Bone marrow (tissue), 2 donors: ENCODE measurements around the gene NLGN3.
A peak's percentile ranks its signal among the peaks of the same experiment; 100 is the strongest.

Experiments
- DNase-seq, 2 donors: peaks; one replicate each; lab custom pipeline; 2025; lab: John Stamatoyannopoulos, UW

Gene NLGN3

GRCh38 chrX:71118032-71118984, 26.3 kb upstream of the NLGN3 start, which contains the start of gene MED12:
MED12 (plus strand) TSS chrX:71118596; CDS start chrX:71118755, 159 bp downstream.
- peak; percentile 58 to 65 for DNase-seq

- no peak for DNase-seq
These were observed 25.6 kb upstream of the NLGN3 start for GRCh38 chrX:71118985-71119535.

GRCh38 chrX:71128166-71128833, 16.3 kb upstream of the NLGN3 start:
- DNase-seq: no peak

- DNase-seq: peak; percentile 14 to 52
These were observed 15.5 kb upstream of the NLGN3 start for GRCh38 chrX:71128915-71129765.

GRCh38 chrX:71131510-71131909, 13.1 kb upstream of the NLGN3 start:
- DNase-seq: no peak

- no peak for DNase-seq
These were observed 4.2 kb upstream of the NLGN3 start for GRCh38 chrX:71140440-71140839.

- DNase-seq: no peak
These were observed 1.1 kb upstream of the NLGN3 start for GRCh38 chrX:71143508-71143907.

GRCh38 chrX:71147496-71148277, 3.0 kb downstream of the NLGN3 start:
- DNase-seq: no peak

GRCh38 chrX:71148278-71148663, 3.6 kb downstream of the NLGN3 start:
- no peak for DNase-seq

GRCh38 chrX:71151366-71151765, 6.7 kb downstream of the NLGN3 start:
- DNase-seq: no peak

- no peak for DNase-seq
These were observed 9.6 kb downstream of the NLGN3 start for GRCh38 chrX:71154196-71154595.

GRCh38 chrX:71154641-71155040, 10.0 kb downstream of the NLGN3 start:
- DNase-seq: no peak

- no peak for DNase-seq
These were observed 14.0 kb downstream of the NLGN3 start for GRCh38 chrX:71158603-71159002.

GRCh38 chrX:71159335-71159734, 14.7 kb downstream of the NLGN3 start:
- no peak for DNase-seq

- DNase-seq: no peak
These were observed 15.8 kb downstream of the NLGN3 start for GRCh38 chrX:71160475-71160874.

GRCh38 chrX:71162981-71163380, 18.3 kb downstream of the NLGN3 start:
- DNase-seq: no peak

GRCh38 chrX:71164071-71164470, 19.4 kb downstream of the NLGN3 start:
- no peak for DNase-seq

GRCh38 chrX:71166461-71166860, 21.8 kb downstream of the NLGN3 start:
- no peak for DNase-seq

- DNase-seq: no peak
These were observed 22.6 kb downstream of the NLGN3 start for GRCh38 chrX:71167031-71167781.

- DNase-seq: no peak
These were observed 23.5 kb downstream of the NLGN3 start for GRCh38 chrX:71168134-71168533.
